PC-9 (cell line): ENCODE results near the gene CTU1. TPM values are rescaled to one million over a fixed set of nuclear protein-coding genes. Genes with fewer than 3 reads are reported as not detected.

Experiments
- BruUV-seq: library from RNA; stranded (reverse); fragments of 400-500 nt; replicated peaks from 2 replicates; lab custom pipeline; 2021; lab: Mats Ljungman, UMichigan
- CTCF ChIA-PET: fragments of 300-600 bp; sonication (Branson Sonifier 250); formaldehyde crosslinking; loops from one replicate; lab custom pipeline; 2022; ENCODE audit warnings: antibody characterized with exemption; lab: Charles Lee
- POLR2A ChIA-PET: fragments of 300-600 bp; sonication (Branson Sonifier 250); formaldehyde crosslinking; loops from one replicate; lab custom pipeline; 2022; ENCODE audit warnings: antibody characterized with exemption; ENCODE audit not compliant: unreplicated experiment; lab: Charles Lee
- DNase-seq, 2 experiments: peaks; one replicate each; pipeline versions ENCODE4 v3.0.0 to v3.0.0-alpha.2; 2015 to 2022; ENCODE audit warnings: mixed read lengths in 1 of 2
- H2AFZ ChIP-seq: fragments of 200-600 bp; sonication (generic); 2 replicates; pipeline ENCODE4 v1.8.1; 2017; ENCODE audit warnings: antibody characterized with exemption
- H3F3A ChIP-seq: fragments of 200-600 bp; sonication (generic); 2 replicates; pipeline ENCODE4 v1.8.1; 2017; ENCODE audit warnings: antibody characterized with exemption, mild to moderate bottlenecking, low read depth; ENCODE audit not compliant: insufficient read depth
- H3K27ac ChIP-seq: fragments of 200-600 bp; sonication (generic); 2 replicates; pipeline ENCODE4 v1.6.1; 2016; ENCODE audit warnings: mixed run types
- H3K27me3 ChIP-seq: fragments of 200-600 bp; sonication (generic); 2 replicates; pipeline ENCODE4 v1.6.1; 2016; ENCODE audit warnings: low read depth, mixed run types; ENCODE audit not compliant: insufficient read depth
- H3K36me3 ChIP-seq: fragments of 200-600 bp; sonication (generic); 2 replicates; pipeline ENCODE4 v1.6.1; 2016; ENCODE audit warnings: low read depth, mixed run types
- H3K4me1 ChIP-seq: fragments of 200-600 bp; sonication (generic); replicated peaks from 2 replicates; pipeline ENCODE4 v1.6.1; 2016; ENCODE audit warnings: mixed run types; ENCODE audit not compliant: insufficient read depth
- H3K4me2 ChIP-seq: fragments of 200-600 bp; sonication (generic); 2 replicates; pipeline ENCODE4 v1.6.1; 2017; ENCODE audit warnings: mixed run types
- H3K4me3 ChIP-seq: fragments of 200-600 bp; sonication (generic); 2 replicates; pipeline ENCODE4 v1.6.1; 2016; ENCODE audit warnings: mixed run types
- H3K79me2 ChIP-seq: fragments of 200-600 bp; sonication (generic); 2 replicates; pipeline ENCODE4 v1.6.1; 2017; ENCODE audit warnings: low read depth, mixed run types
- H3K9me2 ChIP-seq: fragments of 200-600 bp; sonication (generic); 2 replicates; pipeline ENCODE4 v1.8.1; 2017; ENCODE audit warnings: mild to moderate bottlenecking; ENCODE audit not compliant: insufficient read depth
- H3K9me3 ChIP-seq: fragments of 200-600 bp; sonication (generic); 2 replicates; pipeline ENCODE4 v1.8.1; 2016; ENCODE audit warnings: low read depth; ENCODE audit not compliant: insufficient read depth
- H4K20me1 ChIP-seq: fragments of 200-600 bp; sonication (generic); 2 replicates; pipeline ENCODE4 v1.8.1; 2017; ENCODE audit not compliant: insufficient read depth
- CTCF ChIP-seq: fragments of 200-600 bp; sonication (generic); conservative IDR thresholded peaks from 2 replicates; pipeline ENCODE4 v1.6.1; 2017; ENCODE audit warnings: mixed run types, antibody characterized with exemption, mild to moderate bottlenecking, moderate library complexity
- EZH2 ChIP-seq: fragments of 200-600 bp; sonication (generic); IDR thresholded peaks from 2 replicates; pipeline ENCODE4 v1.8.0; 2017; ENCODE audit warnings: antibody characterized with exemption, low read depth
- intact Hi-C: fragments of 100-400 bp; cut with micrococcal nuclease; formaldehyde crosslinking; loops from one replicate; pipeline ENCODE4 v1.10.0; 2022; ENCODE audit not compliant: unreplicated experiment
- total RNA-seq: library from RNA; stranded (reverse); gene quantifications from 2 replicates; pipeline ENCODE4 v1.2.3, GENCODE V29; 2021

CTU1 gene
- total RNA-seq, 1 experiment from 2014 or later, result 7.2 TPM

GRCh38 chr19:51102991-51103390 is 5.2 kb downstream of the CTU1 start:
- Histone ChIP-seq H4K20me1 (peaks cover 28% of the 10 kb centered on the region; the same call in 1 of the 2 replicates), H3K9me2 (no peaks in the 10 kb centered on the region), H3F3A (peaks cover 11% of the 10 kb centered on the region; the same call in 1 of the 2 replicates), H3K79me2 (peaks cover 23% of the 10 kb centered on the region), H3K27me3 (no peaks in the 10 kb centered on the region), H3K9me3 (no peaks in the 10 kb centered on the region), H3K4me3 (no peak overlapping the region), H2AFZ (no peak overlapping the region), H3K27ac (no peak overlapping the region), H3K36me3 (peaks cover 8% of the 10 kb centered on the region; the same call in 1 of the 2 replicates), H3K4me1 (0 out of 2 replicates have a peak, but pooled peaks cover 5% of the 10 kb centered on the region), H3K4me2 (no peak overlapping the region)
- DNase-seq, result peak in 1 of 2 experiments; percentile 15
- TF ChIP-seq CTCF, result no peak
- no peak for TF ChIP-seq EZH2
- ChIA-PET POLR2A (no interaction called here), CTCF (no interaction called here)
- BruUV-seq, result no TSS peak
- intact Hi-C loops, result no loop called here

- no peak overlapping the region for H3K27ac ChIP-seq
- no peak overlapping the region for H3K4me3 ChIP-seq
- no peak overlapping the region for H3K4me2 ChIP-seq
- ChIA-PET CTCF (interaction anchor here (0.6 kb wide), 1 partner anchor 170 kb away, joined by 4 read pairs; no protein-coding TSS in a partner anchor), POLR2A (no interaction called here)
- intact Hi-C loops, result no loop called here
- TF ChIP-seq CTCF (no peak), EZH2 (no peak)
- no peaks in the 10 kb centered on the region for H3K9me3 ChIP-seq
- no peak overlapping the region for H2AFZ ChIP-seq
- peaks cover 23% of the 10 kb centered on the region; the same call in 1 of the 2 replicates for H3F3A ChIP-seq
- peaks cover 8% of the 10 kb centered on the region; the same call in 1 of the 2 replicates for H3K36me3 ChIP-seq
- no peaks in the 10 kb centered on the region for H3K9me2 ChIP-seq
- no peaks in the 10 kb centered on the region for H3K27me3 ChIP-seq
- H3K79me2 ChIP-seq, result peaks cover 10% of the 10 kb centered on the region; the same call in 1 of the 2 replicates
- DNase-seq, result no peak
- H3K4me1 ChIP-seq, result no peaks in the 10 kb centered on the region
- BruUV-seq, result no TSS peak
- H4K20me1 ChIP-seq, result peaks cover 35% of the 10 kb centered on the region
Measured at GRCh38 chr19:51101171-51101865, 6.9 kb downstream of the CTU1 start.

DNA sequence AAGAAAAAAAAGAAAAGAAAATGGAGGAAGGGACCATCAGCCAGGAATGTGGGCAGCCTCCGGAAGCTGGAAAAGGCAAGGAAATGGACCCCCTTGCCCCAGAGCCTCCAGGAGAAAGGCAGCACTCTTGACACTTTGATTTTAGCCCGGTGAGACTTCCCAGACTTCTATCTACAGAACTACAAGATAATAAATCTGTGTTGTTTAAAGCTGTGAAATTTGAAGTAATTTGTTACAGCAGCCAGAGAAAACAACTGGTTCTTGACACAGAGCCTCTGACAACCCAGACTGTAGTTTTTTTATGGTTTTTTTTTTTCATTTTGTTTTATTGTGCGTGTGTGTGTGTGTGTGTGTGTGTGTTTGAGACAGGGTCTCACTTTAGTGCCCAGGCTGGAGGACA is 7.6 kb downstream of the CTU1 start:
- peak in 1 of 2 experiments; percentile 11 for DNase-seq
- Histone ChIP-seq H3K9me2 (no peaks in the 10 kb centered on the region), H3K27ac (no peak overlapping the region), H3K36me3 (peaks cover 8% of the 10 kb centered on the region; the same call in 1 of the 2 replicates), H3K4me1 (no peaks in the 10 kb centered on the region), H3F3A (peaks cover 28% of the 10 kb centered on the region; the same call in 1 of the 2 replicates), H2AFZ (no peak overlapping the region), H3K27me3 (no peaks in the 10 kb centered on the region), H3K4me2 (no peak overlapping the region), H4K20me1 (peaks cover 35% of the 10 kb centered on the region), H3K4me3 (no peak overlapping the region), H3K9me3 (no peaks in the 10 kb centered on the region), H3K79me2 (peaks cover 4% of the 10 kb centered on the region; the same call in 1 of the 2 replicates)
- intact Hi-C loops, result no loop called here
- ChIA-PET CTCF (interaction anchor here (0.6 kb wide), 2 partner anchors 10 to 169 kb away, joined by 4 to 5 read pairs; no protein-coding TSS in a partner anchor), POLR2A (no interaction called here)
- no TSS peak for BruUV-seq
- TF ChIP-seq CTCF (no peak), EZH2 (no peak)
